HS-27A (cell line): ENCODE measurements around the gene MOXD1.
"Not testable (repeated sequence)": the region's sequence is repeated elsewhere in the genome, so short reads cannot be mapped to it uniquely, and the experiment has no call there.

ENCODE experiments used
- DNase-seq: peaks from one replicate; pipeline ENCODE4 v3.0.0-alpha.2; 2012; ENCODE audit warnings: low read depth, missing footprints

Gene MOXD1

DNA sequence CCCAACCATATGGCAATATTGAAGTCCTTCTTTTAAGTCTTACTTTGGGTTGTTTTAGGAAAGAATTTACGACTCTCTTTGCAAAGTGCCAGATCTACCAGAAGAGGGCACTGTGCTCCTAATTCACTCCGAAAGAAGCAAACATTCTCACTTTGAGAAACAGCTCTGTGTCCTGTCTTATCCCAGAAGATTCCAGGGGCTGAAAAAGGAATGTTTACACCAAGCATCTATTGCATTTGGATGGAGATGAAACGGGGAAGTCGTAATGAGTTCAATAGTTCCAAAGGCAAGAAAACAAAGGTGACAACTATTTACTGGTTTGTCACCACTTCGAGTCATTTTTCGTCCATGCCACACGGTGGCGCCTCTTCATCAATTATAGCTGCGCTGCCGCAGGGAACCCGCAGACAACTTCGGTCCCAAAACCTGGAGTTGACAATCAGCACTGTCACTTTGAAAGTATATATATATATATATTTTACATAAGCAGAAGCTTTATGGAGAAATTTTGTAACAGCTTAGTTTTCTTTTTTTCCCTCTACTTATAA, 121.6 kb downstream of the MOXD1 start:
- DNase-seq: peak; percentile 58

DNA sequence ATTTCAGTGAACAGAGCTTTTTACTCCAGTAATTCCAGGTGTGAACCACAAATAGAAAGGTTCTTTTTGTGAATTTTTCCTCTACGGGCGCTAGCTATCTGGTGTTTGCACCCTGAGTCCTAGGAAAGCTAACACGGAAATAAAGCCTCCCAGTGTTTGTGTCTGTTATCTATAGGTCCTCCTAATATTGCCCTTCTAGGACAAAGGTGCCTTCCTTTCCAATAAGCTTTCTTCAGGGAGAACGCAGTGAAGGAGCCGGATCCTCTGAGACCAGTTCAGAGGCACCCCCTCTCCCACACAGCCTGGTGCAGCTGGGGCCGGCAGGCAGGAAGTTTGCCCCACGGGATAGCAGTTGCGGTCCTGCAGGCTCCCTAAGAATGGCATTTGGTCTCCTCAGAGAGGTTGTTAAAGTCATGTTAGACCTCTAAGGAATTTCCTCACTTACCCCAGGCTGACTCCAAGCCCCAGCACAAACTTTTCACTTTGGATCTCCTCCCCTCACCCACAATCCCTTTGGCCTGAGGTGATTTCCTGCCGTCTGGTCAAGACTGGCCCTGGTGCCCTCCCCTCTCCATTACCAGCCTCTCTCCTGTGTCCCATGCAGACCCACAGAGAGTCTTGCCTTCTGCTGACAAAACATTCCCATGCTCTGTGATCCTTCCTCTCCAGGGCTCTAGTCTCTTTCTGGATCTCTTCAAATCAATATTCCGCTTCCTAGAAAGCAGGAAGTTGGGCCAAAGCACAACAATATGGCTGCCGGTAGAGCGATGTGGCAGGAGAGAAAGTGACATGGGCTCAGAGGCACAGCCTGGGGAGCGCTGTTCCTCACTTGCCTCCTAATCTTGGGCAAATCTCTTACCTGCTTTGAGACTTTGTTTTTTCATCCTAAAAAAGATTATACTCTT, 126.0 kb downstream of the MOXD1 start:
- DNase-seq: no peak

DNA sequence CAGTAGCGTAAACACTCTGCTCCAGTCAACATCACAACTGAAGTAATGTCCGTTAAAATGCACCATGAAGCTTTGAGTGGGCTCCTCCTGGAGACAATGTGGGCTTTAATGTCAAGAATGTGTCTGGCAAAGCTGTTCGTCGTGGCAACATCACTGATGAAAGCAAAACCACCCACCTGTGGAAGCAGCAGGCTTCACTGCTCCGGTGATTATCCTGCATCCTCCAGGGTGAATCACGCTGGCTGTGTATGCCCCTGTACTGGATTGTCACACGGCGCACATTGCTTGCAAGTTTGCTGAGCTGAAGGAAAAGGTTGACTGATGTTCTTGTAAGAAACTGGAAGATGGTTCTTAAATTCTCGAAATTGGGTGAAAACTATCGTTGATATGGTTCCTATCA, 128.5 kb downstream of the MOXD1 start:
- no peak for DNase-seq

DNA sequence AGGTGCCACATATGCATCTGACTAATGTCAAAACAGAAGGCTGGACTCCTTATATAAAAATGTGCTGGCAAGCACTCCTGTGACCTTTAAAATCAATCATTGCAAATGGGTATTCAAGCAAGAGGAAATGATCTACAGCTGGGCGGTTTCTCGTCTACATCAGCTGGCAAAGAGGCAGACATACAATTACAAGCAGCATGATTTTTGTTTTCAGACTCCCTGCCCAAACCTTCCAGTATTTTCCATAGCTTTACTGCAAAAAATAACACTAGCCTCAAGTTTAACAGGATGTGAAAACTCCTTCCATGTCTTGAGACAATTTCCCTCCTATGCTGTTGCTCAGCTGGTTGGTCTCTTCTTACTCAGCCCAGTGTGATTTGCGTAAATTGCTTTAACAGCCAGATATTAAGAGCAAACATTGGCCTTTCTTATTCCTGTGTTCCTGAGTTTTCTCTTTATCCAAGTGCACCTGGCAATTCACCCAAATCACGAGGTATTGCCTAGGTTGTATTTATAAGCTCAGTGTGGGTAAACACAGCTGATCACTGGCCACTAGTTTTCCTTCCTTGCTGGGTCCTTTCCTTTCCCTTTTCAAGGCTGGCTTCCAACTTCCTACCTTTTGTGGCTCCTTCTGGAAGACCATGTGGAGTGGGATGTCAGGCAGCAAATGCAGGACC, 130.4 kb downstream of the MOXD1 start:
- DNase-seq: no peak

DNA sequence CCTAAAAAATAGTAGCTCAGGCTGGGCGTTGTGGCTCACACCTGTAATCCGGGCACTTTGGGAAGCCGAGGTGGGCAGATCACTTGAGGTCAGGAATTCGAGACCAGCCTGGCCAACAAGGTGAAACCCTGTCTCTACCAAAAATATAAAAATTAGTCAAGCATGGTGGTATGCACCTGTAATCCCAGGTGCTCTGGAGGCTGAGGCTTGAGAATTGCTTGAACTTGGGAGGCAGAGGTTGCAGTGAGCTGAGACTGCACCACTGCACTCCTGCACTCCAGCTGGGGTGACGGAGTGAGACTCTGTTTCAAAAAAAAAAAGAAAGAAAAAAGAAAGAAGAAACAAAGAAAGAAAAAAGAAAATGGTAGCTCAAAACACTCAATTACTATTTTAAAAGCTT, 132.6 kb downstream of the MOXD1 start:
- not testable (repeated sequence) for DNase-seq

DNA sequence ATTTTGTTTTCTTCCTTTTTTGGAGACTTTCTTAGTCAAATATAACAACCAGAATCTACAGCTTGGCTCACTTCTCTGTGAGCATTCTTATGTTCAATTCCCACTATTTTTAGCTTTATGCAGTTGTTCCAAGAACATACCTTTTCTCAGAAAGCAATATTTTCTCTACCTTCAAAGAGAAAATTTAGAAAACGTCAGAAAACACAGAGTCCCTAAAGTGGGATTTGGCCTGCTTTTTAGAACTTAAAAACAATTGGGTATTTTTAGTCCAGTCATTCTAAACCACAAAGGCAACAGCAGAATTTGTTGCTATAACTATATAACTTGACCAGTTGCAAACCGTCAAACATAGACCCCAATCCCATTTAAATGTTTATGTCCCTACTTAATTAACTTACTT, 133.1 kb downstream of the MOXD1 start:
- no peak for DNase-seq

DNA sequence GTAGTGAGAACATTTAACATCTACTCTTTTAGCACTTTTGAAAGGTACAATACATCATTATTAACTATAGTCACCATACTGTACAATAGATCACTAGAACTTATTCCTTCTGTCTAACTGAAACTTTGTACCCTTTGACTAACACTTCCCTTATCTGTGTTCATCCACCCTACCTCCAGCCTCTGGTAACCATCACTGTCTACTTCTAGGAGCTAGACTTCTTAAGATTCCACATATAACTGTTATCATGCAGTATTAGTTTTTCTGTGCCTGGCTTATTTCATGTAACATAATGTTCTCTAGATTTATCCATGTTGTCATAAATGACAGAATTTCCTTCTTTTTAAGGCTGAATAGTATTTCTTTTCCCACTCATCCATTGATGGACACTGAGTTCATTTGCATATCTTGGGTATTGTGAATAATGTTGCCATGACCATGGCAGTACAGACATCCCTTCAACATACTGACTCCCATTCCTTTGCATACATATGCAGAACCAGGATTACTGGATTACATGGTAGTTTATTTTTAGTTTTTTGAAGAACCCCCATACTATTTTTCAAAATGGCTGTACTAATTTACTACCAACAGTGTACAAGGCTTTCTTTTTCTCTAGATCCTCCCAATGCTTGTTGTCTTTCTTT, 135.7 kb downstream of the MOXD1 start:
- no peak for DNase-seq

DNA sequence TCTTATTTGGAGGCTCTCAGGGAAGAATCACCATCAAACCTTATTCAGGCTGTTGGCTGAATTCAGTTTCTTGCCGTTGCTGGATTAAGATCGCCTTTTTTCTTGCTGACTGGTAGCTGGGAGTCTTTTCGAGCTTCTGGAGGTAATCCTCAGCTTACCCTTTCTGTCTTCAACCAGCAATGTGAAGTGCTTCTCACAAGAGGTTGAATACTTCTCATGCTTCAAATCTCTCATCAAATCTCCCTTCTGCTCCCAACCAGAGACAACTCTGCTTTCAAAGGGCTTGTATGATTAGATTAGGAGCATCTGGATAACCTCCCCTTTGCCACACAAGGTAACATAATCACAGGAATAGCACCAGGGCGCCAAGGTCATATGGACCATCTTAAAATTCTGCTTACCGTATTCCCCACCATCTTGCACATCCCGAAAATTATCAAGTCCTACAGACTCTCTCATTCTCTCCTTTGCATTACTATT, 137.2 kb downstream of the MOXD1 start:
- DNase-seq: no peak

DNA sequence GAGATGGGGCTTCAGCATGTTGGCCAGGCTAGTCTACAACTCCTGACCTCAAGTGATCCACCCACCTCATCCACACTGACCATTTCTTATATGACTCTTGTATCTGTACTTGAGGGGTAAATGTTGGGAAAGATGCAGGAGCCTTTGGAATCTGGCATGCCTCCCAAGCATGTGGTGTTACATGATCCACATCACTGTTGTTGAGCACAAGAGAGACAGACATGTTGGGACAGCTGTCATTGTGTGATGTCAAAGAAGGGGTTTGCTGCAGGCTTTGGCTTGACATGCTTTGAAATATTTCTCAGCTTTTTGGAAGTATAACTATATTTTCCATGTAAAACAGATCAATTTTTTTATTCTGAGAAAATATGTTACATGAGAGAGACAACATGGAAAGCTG, 139.9 kb downstream of the MOXD1 start:
- no peak for DNase-seq

DNA sequence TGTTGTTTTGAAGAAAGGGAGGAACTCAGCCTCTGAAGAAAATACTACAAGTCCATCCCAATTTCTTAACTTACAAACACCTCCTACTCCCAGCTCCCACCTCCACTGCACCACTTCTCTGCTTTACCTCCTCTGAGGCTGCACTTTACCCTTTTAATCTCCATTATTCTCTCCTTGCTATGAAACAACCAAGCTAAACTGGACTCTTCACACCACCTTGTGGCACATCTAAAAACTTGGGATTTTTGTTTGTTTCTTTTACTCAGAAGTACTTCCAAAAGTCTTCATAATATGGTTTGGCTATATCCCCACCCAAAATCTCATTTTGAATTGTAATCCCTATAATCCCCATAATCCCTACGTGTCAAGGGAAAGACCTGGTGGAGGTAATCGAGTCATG, 142.2 kb downstream of the MOXD1 start:
- DNase-seq: no peak

DNA sequence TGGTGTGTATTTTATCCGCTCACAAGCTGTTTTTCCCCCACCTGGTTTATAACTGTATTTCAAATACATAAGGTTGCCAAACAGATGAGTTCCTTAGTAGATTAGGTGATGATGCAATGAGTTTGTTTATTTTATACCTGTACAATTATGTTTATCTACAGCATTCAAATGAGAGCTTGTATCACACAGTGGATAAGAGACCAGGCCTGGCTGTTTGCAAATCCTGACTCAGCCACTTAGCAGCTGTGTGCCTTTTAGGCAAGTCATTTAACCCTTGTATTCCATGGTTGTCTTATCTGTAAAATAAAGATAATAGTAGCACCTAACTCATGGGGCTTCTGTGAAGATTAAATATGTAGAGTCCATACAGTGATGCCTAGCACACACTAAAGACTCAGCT, 143.7 kb downstream of the MOXD1 start:
- no peak for DNase-seq

DNA sequence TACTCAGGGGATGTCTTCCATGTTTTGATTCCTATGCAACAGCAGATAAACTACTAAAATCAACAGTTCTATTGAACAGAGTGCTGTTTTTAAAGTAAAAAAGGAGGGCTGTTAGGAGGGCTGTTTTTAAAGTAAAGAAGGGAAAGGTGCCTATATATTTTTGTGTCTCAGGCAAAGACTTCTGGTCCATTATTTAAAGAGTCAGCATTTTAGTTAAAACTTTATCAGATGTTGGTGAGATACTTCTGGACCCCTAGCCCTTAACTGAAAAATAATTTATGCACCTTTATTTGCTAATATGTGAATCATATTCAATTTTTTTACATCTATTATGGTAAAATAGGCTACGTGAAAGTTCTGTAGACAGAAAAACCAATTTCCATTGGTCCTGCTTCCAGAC, 144.8 kb downstream of the MOXD1 start:
- DNase-seq: no peak

DNA sequence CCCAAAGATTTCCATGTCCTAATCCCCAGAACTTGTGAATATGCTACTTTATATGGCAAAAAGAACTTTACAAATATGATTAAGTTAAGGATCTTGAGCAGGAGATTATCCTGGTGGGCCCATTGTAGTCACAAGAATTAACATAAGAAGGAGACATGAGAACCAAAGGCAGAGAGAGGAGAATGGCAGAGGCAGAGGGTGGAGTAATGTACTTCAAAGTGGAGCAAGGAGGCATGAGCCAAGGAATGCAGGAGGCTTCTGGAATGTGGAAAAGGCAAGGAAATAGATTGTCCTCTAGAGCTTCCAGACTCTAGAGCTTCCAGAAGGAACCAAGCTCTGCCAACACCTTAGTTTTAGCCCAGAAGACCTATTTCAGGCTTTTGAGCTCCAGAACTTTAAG, 147.4 kb downstream of the MOXD1 start:
- DNase-seq: no peak

DNA sequence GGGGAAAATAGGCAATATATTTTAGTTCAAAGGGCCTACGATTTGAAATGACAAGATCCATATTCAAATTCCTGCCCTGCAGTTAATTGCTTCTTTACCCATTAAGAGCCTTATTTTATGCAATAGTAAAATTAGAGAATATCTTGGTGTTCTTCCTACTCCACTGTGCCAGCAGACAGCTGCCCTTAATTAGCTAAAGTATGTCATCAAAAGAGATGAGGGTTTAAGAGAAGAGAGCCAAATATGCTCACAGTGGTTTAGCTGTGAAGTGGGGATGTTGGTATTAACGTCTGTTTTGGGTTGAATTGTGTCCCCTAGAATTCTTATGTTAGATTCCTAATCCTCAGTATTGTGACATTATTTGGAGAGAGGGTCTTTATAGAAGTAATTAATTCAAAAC, 148.1 kb downstream of the MOXD1 start:
- no peak for DNase-seq

DNA sequence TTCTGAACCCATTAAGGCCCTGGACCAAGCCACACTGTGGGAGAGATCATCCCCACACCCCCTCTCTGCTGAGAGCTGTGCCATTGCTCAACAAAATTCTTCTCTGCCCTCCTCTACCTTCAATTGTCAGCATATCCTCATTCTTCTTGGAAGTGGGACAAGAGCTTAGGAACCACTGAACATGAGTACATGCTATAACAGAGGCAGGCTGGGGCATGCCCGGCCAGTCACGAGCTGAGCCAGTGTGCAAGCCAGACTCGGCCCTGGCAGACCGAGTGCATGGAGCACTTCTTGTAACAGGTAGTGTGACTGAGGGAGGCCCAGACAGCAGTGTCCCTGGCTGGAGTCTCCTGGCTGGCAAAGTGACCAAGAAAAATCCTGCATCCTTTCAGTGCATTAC, 149.2 kb downstream of the MOXD1 start:
- no peak for DNase-seq

DNA sequence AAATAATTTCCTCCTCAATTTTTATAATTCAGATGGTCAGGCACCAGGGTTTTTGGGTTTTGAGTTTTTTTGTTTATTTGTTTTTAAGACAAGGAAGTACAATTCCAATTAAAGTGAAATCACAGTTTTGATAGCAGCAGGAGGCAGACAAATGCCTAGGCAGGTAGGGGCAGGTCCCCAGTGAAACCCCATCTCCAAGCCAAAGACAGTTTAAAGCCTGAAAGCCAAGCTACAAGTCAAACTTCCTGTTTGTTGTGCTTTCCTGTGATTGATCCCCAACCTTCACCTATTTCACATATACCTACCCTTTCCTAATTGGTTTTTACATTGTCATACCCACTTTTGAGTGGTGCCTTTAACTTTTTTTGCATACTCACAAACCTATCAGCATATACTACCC, 149.6 kb downstream of the MOXD1 start:
- no peak for DNase-seq

DNA sequence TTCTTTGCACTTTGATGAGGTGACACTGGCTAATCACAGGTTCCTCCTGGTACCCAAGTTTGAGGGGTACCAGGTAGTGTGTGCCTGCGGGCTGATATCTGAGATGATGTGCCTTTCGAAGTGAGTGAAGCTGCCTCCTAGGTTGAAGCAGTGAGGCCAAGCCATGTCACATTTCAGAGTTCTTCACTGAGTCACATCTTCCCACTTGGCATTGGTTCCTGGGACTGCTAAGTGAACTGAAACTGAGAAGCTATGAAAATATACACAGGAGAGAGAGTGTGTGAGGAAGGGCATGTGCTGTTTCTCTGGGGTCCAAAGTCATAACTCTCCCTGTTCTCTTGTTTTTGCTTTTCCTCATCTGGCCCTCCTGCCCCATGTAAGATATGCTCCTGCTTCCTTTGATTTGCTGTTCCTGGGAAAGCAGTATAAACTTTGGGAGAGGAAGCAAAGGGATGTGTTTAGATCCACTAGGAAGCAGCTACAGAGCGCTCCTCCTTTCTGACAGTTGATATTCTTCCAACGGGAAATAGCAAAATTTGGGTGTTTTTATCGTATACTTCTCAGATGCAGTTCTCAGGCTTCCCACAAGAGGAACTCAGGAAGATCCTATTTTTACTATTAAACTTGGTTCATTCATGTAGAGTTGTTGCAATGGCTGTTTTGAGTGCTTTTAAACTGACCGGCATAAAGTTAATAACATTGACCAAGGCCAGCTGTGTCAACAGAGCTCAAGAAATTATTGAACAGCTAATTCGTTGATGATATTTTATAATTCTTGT, 153.7 kb downstream of the MOXD1 start:
- DNase-seq: no peak

DNA sequence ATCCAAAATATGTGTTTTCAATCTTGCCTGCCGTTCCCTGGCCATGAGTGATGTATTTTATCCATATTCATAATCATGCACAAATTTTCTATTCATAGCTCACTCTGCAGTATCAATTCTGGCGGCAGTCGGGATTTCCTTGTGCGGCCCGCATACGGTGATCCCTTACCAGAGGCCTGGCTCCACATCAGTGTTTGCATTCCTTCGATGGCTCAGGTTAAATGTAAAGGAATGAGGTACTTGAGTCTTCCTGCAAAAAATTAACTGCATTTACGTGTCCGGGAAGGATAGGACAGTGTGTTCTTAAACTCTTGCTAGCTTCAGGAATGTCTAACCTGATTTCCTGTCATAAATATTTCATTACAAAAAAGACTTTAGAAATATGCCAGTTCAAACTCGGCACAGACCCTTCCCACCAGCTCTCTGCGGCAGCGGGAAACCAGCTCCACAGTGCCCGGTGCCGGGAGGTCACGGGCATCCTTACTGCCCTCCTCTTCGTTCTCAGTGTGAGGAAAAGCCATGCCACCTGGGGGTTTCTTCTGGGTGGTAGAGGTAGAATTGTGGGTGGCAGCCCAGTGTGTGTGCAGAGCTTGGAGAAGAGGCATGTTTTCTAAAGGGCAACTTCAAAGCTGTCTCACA, 154.5 kb downstream of the MOXD1 start:
- no peak for DNase-seq

DNA sequence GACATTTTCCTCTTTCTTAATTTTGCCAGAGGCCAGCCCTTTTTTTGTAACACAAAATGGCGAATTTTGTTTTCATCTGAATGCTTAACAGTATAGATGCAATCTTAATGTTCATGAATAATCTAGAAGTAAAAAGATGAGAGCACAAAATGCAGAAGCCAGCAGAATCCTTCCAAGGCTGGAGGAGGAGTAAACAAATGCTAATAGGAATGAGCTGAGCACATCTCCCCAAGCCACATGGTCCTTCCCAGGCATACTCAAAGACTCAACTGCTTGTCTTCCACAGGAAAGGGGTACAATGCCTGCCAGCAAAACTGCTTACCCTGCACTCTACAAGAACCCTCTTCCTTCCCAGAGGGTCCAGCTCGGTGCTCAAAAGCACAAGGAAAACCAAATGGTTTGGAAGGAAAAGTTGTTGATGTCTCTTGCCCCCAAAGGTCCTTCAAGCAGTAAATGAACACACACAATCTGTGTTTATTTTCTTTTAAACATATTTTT, 155.1 kb downstream of the MOXD1 start:
- no peak for DNase-seq
